Temporal lobe (tissue), 2 donors: Measurements from ENCODE around the gene NGB. TPM values are rescaled to one million over a fixed set of nuclear protein-coding genes. Genes with fewer than 3 reads are reported as not detected.

Experiments used
- small RNA-seq: library from RNA; depleted of rRNA; stranded (forward); fragments of <200 nt; gene quantifications from one replicate; pipeline ENCODE3, GENCODE V24; 2014; ENCODE audit warnings: low replicate concordance
- total RNA-seq: library from RNA; depleted of rRNA; stranded (reverse); fragments of >200 nt; gene quantifications from one replicate; pipeline ENCODE4 v1.2.3, GENCODE V29; 2014

Gene NGB
- total RNA-seq, 1 donor from 2014 or later = 4.9 TPM

Small RNA genes lying within 50 kb of the gene (small RNA-seq; reads per million reads assigned to genes)
- gene MIR1260A = not detected

Other genes with a start within 250 kb of the NGB start
- 54.6 TPM for gene IRF2BPL, start 242.5 kb downstream of the NGB start, total RNA-seq
- gene CIPC, start 172.9 kb downstream of the NGB start, total RNA-seq = 34.9 TPM
- gene ZDHHC22, start 129.4 kb downstream of the NGB start, total RNA-seq = 9.8 TPM
- 11.1 TPM for gene TMEM63C, start 89.4 kb downstream of the NGB start, total RNA-seq
- 13.8 TPM for gene POMT2, start 49.7 kb upstream of the NGB start, total RNA-seq
- gene GSTZ1, start 49.8 kb upstream of the NGB start, total RNA-seq = 1.7 TPM
- 20.9 TPM for gene TMED8, start 105.9 kb upstream of the NGB start, total RNA-seq
- gene SAMD15, start 106.2 kb upstream of the NGB start, total RNA-seq = 5.2 TPM
- gene NOXRED1, start 152.3 kb upstream of the NGB start, total RNA-seq = 0.25 TPM
- 22.6 TPM for gene VIPAS39, start 186.4 kb upstream of the NGB start, total RNA-seq
- 70.1 TPM for gene AHSA1, start 186.9 kb upstream of the NGB start, total RNA-seq
- gene ISM2, start 227.6 kb upstream of the NGB start, total RNA-seq = 0.49 TPM